HG02885 (cell line): Measurements from ENCODE around the gene HEATR5A.
"Not testable (repeated sequence)": the region's sequence is repeated elsewhere in the genome, so short reads cannot be mapped to it uniquely, and the experiment has no call there.

Source experiments
- ATAC-seq: cut with Tn5 transposase; IDR thresholded peaks from one replicate; pipeline ENCODE4 v1.9.1; 2021; ENCODE audit warnings: mild to moderate bottlenecking; ENCODE audit not compliant: unreplicated experiment, poor library complexity

HEATR5A gene

DNA sequence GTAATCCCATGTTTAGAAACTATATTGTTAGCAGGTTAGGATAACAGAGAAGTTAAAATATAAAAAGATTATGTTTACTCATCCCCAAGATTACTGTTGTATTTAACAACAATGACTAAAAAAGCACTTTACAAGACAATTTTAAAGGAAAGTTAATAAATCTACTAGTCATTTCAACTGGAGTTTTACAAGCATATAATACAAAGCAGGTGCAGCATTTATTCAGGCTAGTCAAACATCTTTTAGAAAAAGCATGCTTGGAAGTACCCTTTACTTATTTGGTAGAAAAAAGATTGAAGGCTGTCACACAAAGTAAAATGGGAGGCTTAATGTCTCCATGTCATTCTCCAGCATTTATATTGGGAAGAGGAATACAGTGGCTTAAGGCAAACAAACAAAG, 80.6 kb downstream of the HEATR5A start:
- ATAC-seq: no peak

DNA sequence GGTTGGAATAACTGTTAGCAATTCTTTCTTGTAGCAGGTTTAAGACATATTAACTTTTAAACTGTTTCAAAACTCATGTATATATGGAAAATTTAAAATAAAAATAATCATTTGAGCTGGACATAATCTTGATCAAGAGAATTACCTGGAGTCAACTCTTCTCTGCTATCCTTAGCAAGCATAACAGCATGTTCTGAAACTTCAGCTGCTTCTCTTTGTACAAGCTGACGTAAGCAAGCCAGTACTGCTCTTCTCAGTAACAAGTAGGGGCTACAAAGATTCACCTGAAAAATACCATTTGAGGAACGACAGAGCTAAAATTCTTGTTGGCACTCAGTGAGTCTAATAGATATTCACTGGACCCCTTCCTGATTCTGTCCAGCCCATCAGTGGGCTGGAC, 83.0 kb downstream of the HEATR5A start:
- no peak for ATAC-seq

DNA sequence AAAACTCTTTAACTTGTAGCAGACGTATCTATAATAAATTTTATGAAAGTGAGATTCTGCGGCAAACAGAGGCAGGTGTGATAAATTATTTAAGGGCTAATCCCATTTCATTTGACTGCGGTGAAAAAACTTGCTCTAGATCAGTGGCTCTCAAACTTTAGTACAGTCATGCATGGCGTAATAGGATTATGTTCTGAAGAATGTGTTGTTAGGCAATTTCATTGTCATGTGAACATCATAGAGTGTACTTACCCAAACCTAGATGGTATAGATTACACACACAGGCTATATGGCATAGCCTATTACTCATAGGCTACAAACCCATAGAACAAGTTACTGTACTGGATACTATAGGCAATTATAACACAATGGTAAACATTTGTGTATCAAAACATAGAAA, 83.7 kb downstream of the HEATR5A start:
- ATAC-seq: no peak

DNA sequence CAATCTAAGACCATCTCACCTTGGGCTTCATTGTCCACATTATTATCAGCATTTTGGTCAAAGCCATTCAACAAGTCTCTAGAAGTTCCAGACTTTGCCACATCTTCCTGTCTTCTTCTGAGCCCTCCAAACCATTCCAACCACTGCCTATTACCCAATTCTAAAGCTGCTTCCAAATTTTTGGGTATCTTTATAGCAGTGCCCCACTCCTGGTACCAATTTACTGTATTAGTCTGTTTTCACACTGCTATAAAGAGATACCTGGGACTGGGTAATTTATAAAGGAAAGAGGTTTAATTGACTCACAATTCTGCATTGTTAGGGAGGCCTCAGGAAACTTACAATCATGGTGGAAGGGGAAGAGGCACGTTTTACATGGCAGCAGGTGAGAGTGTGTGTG, 89.0 kb downstream of the HEATR5A start:
- ATAC-seq: not testable (repeated sequence)

DNA sequence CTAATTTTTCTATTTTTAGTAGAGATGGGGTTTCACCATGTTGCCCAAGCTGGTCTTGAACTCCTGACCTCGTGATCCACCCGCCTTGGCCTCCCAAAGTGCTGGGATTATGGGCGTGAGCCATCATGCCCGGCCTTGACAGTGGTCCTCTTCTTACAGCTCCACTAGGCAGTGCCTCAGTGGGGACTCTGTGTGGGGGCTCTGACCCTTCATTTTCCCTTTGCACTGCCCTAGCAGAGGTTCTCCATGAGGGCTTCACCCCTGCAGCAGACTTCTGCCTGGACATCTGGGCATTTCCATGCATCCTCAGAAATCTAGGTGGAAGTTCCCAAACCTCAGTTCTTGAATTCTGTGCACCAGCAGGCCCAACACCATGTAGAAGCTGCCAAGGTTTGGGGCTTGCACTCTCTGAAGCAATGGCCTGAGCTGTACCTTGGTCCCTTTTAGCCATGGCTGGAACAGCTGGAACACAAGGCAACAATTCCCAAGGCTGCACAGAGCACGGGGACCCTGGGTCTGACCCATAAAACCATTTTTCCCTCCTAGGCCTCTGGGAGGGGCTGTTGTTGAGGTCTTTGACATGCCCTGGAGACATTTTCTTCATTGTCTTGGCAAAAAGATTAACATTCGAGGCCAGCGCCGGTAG, 90.4 kb downstream of the HEATR5A start:
- not testable (repeated sequence) for ATAC-seq

DNA sequence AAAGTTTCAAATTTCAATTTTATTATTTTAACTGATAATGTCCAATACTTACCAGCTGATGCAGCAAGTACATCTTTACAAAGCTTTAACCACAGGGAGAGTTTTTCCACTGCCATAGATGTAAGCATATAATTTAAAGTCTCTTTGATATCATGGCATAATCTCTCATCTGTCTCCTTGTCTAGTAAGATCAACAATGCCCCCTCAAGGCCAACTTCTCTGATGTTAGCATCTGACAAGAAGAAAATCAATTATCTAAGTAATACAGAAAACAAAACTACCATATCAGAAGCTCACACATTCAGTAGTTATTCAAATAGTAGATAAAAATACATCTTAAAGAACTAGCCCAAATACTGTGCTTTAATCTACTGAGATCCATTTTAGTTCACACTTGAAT, 94.2 kb downstream of the HEATR5A start:
- no peak for ATAC-seq

DNA sequence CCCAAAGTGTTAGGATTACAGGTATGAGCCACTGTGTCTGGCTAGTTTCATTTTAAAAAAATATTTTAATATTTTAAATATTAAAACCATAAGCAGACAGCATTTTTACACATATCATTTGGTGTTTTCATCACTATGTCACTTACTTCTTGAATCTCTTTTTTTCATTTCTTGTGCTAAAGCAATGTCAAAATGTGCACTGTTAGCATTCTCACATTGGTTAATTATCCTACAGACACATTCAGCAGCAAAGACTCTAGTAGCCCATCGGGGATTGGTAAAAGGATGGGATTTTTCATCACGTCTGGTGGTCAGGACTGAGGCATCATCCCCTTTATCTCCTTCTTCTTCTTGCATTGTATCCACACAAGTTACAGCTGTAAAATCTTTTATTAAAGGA, 96.9 kb downstream of the HEATR5A start:
- ATAC-seq: no peak

DNA sequence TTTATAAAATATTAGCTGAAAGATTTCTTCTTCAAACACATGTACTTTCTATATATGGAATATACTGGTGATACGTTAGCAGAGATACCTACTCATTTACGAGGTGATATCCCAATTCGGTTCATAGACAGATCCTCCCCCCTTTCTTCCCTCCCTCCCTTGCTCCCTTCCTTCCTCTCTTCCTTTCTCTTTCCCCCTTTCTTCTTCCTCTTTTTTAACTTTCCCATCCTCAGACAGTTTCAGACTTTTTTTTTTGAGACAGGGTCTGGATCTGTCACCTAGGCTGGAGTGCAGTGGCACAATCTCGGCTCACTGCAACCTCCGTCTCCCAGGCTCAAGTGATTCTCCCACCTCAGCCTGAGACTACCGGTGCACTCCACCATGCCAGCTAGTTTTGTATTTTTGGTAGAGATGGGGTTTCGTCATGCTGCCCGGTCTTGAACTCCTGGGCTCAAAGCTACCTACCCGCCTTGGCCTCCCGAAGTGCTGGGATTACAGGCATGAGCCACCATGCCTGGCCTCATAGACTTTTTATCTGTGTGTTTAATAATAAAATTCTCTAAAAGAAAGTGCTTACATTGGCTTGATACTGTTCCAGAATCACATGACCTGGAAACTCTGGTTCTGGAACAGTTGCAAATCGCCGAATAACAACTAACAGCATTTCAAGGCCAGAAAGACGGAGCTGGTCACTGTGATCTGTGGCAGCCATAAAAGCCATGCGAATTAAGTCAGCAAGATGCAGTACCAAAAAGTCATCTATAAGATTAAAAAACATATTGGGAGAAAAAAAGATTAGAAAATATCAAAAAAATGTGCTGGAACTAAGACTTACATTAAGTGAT, 99.2 kb downstream of the HEATR5A start:
- no peak for ATAC-seq

DNA sequence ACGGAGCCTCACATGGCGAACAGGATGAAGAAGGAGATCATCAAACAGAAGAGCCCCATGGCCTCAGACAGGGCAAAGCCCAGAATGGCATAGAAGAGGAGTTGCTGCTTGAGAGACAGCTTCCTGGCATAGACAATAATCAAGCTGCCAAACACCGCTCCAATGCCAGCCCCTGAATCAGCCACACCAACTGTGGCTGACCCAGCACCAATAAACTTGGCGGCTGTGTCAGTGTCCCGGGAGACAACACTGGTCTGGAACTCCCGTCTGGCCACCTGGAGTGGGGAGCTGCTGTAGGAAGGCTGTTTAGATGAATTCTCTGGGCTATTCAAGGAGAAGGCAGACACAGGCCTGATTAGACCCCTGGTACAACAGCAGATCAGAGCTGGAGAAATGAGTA, 100.1 kb downstream of the HEATR5A start:
- no peak for ATAC-seq

DNA sequence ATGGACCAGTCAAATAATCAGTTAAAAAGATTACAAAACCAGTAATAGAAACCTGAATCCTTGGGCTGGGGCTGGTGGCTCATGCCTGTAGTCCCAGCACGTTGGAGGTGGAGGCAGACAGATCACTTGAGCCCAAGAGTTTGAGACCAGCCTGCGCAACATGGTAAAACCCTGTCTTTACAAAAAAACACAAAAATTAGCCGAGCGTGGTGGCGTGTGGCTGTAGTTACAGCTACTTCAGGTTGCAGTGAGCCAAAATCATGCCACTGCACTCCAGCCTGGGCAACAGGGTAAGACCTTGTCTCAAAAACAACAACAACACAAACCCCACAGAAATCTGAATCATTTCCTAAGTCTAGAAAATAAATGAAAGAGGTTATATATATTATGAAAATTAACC, 100.6 kb downstream of the HEATR5A start:
- ATAC-seq: no peak

DNA sequence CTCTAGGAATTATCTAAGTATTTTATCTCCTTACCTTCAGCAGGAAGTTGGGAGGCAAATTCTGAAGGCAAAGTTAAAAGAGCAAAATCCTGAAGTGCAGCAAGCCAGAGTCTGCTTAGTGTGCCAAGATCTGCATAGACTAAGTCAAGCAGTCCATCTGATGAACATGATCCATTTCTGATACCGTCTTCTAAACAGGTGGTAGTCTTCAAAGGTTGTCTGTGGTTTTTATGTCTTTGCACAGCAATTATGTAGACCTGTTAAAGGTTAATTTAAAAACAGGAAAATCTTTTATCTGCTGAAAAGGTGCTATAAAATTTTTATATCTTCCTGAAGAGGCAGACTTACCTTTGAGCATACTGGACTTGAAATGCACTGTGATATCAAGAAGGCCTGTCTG, 107.4 kb downstream of the HEATR5A start:
- no peak for ATAC-seq

DNA sequence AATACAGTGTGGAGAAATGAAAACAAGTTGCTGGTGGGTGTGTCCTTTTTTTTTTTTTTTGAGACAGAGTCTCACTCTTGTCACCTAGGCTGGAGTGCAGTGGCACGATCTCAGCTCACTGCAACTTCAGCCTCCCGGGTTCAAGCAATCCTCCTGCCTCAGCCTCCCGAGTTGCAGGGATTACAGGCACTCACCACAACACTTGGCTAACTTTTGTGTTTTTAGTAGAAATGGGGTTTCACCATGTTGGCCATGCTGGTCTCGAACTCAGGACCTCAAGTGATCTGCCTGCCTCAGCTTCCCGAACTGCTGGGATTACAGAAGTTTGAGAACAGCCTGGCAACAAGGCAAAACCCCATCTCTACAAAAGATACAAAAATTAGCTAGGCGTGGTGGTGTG, 108.0 kb downstream of the HEATR5A start:
- not testable (repeated sequence) for ATAC-seq

DNA sequence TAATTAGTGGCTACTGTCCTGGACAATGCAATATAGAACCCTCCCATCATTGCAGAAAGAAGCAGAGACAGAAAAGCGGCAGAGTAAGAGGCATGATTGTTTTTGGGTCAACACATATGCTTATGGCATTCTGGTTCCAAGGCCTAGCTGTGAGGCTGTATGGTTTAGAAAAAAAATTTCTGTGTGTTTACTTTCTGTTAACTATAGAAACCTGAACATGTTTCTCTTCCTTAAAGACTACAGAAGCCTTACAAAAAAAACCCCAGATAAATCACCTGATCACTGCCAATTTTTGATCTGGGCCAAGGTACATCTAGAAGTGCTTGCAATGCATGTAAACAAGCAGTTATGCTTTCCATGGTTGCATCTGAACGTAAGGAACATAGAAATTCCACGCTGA, 112.7 kb downstream of the HEATR5A start:
- no peak for ATAC-seq

DNA sequence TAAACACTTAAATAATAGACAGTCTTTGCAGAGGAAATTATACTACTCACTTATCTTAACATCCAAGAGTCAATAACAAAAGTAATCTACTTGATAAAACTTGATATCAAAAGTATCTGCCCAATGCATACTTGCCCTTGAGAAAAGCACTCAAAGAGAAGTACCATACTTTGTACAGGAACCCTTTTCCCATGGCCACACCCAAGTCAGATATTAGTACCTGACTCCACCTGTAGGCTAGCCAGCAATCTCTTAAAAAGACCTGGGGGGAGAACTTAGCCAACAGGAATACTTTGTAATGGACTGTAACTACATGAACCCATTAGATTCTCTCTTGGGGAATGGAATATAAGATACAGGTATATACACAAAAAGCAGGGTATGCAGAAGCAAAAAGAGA, 113.2 kb downstream of the HEATR5A start:
- no peak for ATAC-seq

DNA sequence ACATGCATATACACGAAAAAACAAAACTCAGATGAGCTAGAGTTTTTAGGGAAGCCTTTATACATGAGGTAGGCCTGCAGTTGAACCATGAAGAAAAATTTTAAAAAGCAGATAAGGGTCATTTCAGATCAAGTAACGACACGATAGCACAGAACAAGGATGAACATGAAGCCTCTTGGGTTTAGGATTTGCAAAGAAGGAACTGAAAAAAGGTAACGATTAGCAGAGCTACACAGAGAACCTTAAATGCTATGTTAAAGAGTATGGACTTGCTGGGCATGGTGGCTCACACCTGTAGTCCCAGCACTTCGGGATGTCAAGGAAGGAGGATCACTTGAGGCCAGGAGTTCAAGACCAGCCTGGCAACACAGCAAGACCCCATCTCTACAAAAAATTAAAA, 116.7 kb downstream of the HEATR5A start:
- no peak for ATAC-seq

DNA sequence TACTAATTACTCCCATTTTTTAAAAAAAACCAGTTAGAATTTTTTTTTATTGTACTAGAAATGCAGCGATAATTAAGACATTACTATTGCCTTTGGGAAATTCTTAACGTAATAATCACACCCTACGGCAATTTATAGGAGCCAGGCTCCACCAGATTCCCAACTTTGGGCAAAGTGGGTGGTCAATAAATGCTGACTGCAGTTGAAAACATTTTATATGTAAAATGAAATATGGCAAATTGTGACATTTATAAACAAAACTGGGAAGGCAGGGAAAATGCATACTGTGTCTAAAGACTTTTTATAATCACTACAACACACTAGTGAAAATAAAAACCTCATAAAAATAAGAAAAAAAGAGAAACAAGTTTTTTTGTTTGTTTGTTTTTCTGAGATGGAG, 119.5 kb downstream of the HEATR5A start:
- ATAC-seq: no peak

DNA sequence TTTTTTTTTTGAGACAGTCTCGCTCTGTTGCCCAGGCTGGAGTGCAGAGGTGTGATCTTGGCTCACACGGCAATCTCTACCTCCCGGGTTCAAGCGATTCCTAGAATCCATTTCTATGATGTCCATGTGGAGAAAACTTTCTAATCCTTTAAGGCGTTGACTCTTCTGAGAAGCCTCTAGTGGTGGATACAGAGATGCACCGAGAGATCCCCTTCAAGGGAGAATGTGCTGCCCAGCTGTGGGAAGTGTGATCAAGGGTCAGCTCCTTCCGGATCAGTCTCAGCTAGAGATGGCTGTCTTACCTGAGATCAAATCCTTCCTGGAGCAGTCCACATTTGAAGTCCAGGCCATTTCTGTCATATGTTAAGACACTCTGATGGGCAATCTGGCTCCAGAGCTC, 120.1 kb downstream of the HEATR5A start:
- no peak for ATAC-seq

DNA sequence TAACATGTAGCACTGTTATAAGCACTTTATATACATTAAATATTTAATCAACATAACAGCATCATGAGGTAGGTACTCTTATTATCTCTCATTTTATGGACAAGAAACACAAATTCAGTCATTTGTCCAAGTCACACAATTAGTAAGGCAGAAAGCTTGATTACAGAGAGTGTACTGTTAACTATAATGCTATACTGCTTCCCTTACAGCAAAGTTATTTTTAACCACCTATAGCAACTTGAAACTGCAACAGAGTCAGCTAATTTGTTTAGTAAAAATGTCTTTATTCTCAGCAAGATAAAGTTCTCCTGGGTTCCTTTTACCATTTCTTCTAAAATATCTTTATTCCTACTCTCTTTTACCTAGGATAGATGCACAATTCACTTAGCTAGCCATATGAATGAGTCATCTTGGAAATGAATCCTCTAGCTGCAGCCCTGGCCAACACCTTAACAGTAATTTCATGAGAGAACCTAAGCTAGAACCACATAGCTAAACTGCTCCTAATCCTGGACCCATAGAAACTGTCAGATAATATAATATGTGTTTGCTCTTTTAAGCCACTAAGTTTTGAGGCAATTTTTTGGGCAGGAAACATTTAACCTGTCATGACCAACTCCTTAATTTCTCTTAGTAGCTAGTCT, 122.5 kb downstream of the HEATR5A start:
- peak; percentile 90 for ATAC-seq

DNA sequence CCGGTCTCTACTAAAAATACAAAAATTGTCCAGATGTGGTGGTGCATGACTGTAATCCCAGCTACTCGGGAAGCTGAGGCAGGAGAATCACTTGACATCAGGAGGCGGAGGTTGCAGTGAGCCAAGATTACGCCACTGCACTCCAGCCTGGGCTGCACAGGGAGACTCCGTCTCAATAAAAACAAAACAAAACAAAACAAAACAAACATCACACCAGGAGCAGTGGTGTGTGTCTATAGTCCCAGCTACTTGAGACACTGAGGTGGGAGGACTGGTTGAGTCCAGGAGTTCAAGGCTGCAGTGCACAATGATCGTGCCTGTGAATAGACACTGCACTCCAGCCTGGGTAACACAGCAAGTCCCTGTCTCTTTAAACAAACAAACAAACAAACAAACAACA, 123.2 kb downstream of the HEATR5A start:
- no peak for ATAC-seq

DNA sequence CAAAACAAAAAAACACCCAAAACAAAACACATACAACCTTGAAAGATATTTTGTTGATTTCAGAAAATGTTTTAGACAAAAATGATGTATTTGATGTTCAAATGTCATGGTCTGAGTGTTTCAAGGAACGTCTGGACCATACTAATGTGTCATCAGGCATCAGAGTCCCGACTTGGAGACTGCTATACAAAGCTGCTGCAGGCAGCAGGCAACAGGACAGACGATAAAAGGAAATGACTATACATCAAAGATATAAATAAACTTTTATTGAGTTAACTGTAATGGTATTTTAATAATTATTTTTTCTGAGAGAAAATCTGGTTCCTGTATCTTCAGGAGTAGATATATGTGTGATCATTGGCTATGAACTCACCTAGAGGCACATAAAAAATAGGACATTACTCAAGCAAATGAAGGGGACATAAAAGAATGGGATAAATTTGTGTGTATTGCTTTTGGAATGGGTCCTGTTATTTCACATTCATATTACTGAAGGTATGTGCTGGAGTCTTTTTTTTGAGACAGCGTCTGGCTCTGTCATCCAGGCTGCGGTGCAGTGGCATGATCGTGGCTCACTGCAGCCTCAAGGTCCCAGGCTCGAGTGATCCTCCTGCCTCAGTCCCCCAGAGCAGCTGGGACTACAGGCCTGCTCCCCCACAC, 125.5 kb downstream of the HEATR5A start:
- no peak for ATAC-seq
